Activated naive CD4-positive, alpha-beta T cell treated with anti-CD3 and anti-CD28 coated beads for 36 hours (primary cell): ENCODE measurements around the gene ATP1A3. TPM values are rescaled to one million over a fixed set of nuclear protein-coding genes. Genes with fewer than 3 reads are reported as not detected.
"Not testable (repeated sequence)": the region's sequence is repeated elsewhere in the genome, so short reads cannot be mapped to it uniquely, and the experiment has no call there.

Experiments used
- CTCF ChIA-PET: fragments of 350-600 bp; sonication (Branson Sonifier 250); formaldehyde crosslinking; loops from one replicate; lab custom pipeline; 2021; ENCODE audit warnings: antibody characterized with exemption; lab: Charles Lee
- DNase-seq: peaks from one replicate; pipeline ENCODE4 v3.0.0-alpha.2; 2020
- H3K27ac Mint-ChIP-seq: one replicate; pipeline ENCODE4 v1.8.0; 2021; ENCODE audit warnings: mild to moderate bottlenecking, mixed read lengths
- H3K27me3 Mint-ChIP-seq: one replicate; pipeline ENCODE4 v1.8.0; 2021; ENCODE audit warnings: low read depth, mixed read lengths
- H3K36me3 Mint-ChIP-seq: one replicate; pipeline ENCODE4 v1.8.0; 2021; ENCODE audit warnings: low read depth, mixed read lengths
- H3K4me1 Mint-ChIP-seq: one replicate; pipeline ENCODE4 v1.8.0; 2021; ENCODE audit warnings: low read depth, mixed read lengths
- H3K4me3 Mint-ChIP-seq: one replicate; pipeline ENCODE4 v1.8.0; 2021; ENCODE audit warnings: mild to moderate bottlenecking, moderate library complexity, mixed read lengths
- H3K9me3 Mint-ChIP-seq: one replicate; pipeline ENCODE4 v1.8.0; 2021; ENCODE audit warnings: mixed read lengths
- intact Hi-C: fragments of 100-400 bp; cut with micrococcal nuclease; formaldehyde crosslinking; loops from one replicate; pipeline ENCODE4 v1.15.1; 2023
- total RNA-seq, 2 experiments: library from RNA; stranded (reverse); gene quantifications; one replicate each; pipeline ENCODE4 v1.2.3, GENCODE V29; 2021

Gene ATP1A3
- total RNA-seq, 2 experiments from 2014 or later: 1.1 to 1.5 TPM

GRCh38 chr19:42028304-42029216, 34.5 kb upstream of the ATP1A3 start:
- no peak overlapping the region for H3K27ac Mint-ChIP-seq
- no peaks in the 10 kb centered on the region for H3K27me3 Mint-ChIP-seq
- H3K9me3 Mint-ChIP-seq: no peaks in the 10 kb centered on the region
- H3K4me3 Mint-ChIP-seq: no peak overlapping the region
- H3K36me3 Mint-ChIP-seq: no peaks in the 10 kb centered on the region
- peak; percentile 49 for DNase-seq
- CTCF ChIA-PET: interaction anchor here (0.6 to 2.7 kb wide), 15 partner anchors 9 to 387 kb away, joined by 3 to 9 read pairs (median 4); no protein-coding TSS in a partner anchor
- no peaks in the 10 kb centered on the region for H3K4me1 Mint-ChIP-seq
- intact Hi-C loops: no loop called here

GRCh38 chr19:42024622-42025111, 30.6 kb upstream of the ATP1A3 start:
- DNase-seq: no peak
- no peaks in the 10 kb centered on the region for H3K9me3 Mint-ChIP-seq
- CTCF ChIA-PET: interaction anchor here (1.2 kb wide), 1 partner anchor 10 kb away, joined by 3 read pairs; no protein-coding TSS in a partner anchor
- no peaks in the 10 kb centered on the region for H3K36me3 Mint-ChIP-seq
- H3K4me3 Mint-ChIP-seq: no peak overlapping the region
- intact Hi-C loops: no loop called here
- H3K27ac Mint-ChIP-seq: no peak overlapping the region
- no peaks in the 10 kb centered on the region for H3K27me3 Mint-ChIP-seq
- no peaks in the 10 kb centered on the region for H3K4me1 Mint-ChIP-seq

- DNase-seq: no peak
- H3K36me3 Mint-ChIP-seq: no peaks in the 10 kb centered on the region
- CTCF ChIA-PET: interaction anchor here (1.2 kb wide), 1 partner anchor 11 kb away, joined by 3 read pairs; no protein-coding TSS in a partner anchor
- H3K27ac Mint-ChIP-seq: no peak overlapping the region
- no peaks in the 10 kb centered on the region for H3K27me3 Mint-ChIP-seq
- H3K4me3 Mint-ChIP-seq: no peak overlapping the region
- no peaks in the 10 kb centered on the region for H3K4me1 Mint-ChIP-seq
- intact Hi-C loops: no loop called here
- H3K9me3 Mint-ChIP-seq: no peaks in the 10 kb centered on the region
These were observed 29.9 kb upstream of the ATP1A3 start for GRCh38 chr19:42023943-42024260.

GRCh38 chr19:42023121-42023942, 29.3 kb upstream of the ATP1A3 start:
- H3K27ac Mint-ChIP-seq: no peak overlapping the region
- DNase-seq: peak; percentile 19
- intact Hi-C loops: no loop called here
- CTCF ChIA-PET: interaction anchor here (1.2 kb wide), 1 partner anchor 12 kb away, joined by 3 read pairs; no protein-coding TSS in a partner anchor
- no peak overlapping the region for H3K4me3 Mint-ChIP-seq
- H3K36me3 Mint-ChIP-seq: no peaks in the 10 kb centered on the region
- no peaks in the 10 kb centered on the region for H3K27me3 Mint-ChIP-seq
- H3K4me1 Mint-ChIP-seq: no peaks in the 10 kb centered on the region
- H3K9me3 Mint-ChIP-seq: no peaks in the 10 kb centered on the region

GRCh38 chr19:42022616-42023015, 28.6 kb upstream of the ATP1A3 start:
- Mint-ChIP-seq H3K4me1 (no peaks in the 10 kb centered on the region), H3K4me3 (no peak overlapping the region), H3K27me3 (no peaks in the 10 kb centered on the region), H3K36me3 (no peaks in the 10 kb centered on the region), H3K27ac (no peak overlapping the region), H3K9me3 (no peaks in the 10 kb centered on the region)
- CTCF ChIA-PET: no interaction called here
- DNase-seq: no peak
- intact Hi-C loops: no loop called here

- H3K9me3 Mint-ChIP-seq: no peaks in the 10 kb centered on the region
- intact Hi-C loops: no loop called here
- CTCF ChIA-PET: interaction anchor here (0.5 kb wide), 1 partner anchor 546 kb away, joined by 6 read pairs; no protein-coding TSS in a partner anchor
- no peaks in the 10 kb centered on the region for H3K36me3 Mint-ChIP-seq
- H3K4me1 Mint-ChIP-seq: no peaks in the 10 kb centered on the region
- no peak for DNase-seq
- no peak overlapping the region for H3K27ac Mint-ChIP-seq
- no peaks in the 10 kb centered on the region for H3K27me3 Mint-ChIP-seq
- H3K4me3 Mint-ChIP-seq: no peak overlapping the region
These were observed 27.2 kb upstream of the ATP1A3 start for GRCh38 chr19:42021185-42021584.

- intact Hi-C loops: no loop called here
- no peak for DNase-seq
- Mint-ChIP-seq H3K27ac (no peak overlapping the region), H3K4me3 (no peak overlapping the region), H3K36me3 (no peaks in the 10 kb centered on the region), H3K4me1 (no peaks in the 10 kb centered on the region), H3K27me3 (no peaks in the 10 kb centered on the region), H3K9me3 (no peaks in the 10 kb centered on the region)
- CTCF ChIA-PET: interaction anchor here (0.6 to 1.0 kb wide), 2 partner anchors 10 to 421 kb away, joined by 3 to 4 read pairs; no protein-coding TSS in a partner anchor
These were observed 24.6 kb upstream of the ATP1A3 start for GRCh38 chr19:42018503-42019193.

GRCh38 chr19:42017040-42017439, 23.0 kb upstream of the ATP1A3 start:
- Mint-ChIP-seq H3K4me1 (no peaks in the 10 kb centered on the region), H3K36me3 (no peaks in the 10 kb centered on the region), H3K9me3 (no peaks in the 10 kb centered on the region), H3K4me3 (no peak overlapping the region), H3K27ac (no peak overlapping the region), H3K27me3 (no peaks in the 10 kb centered on the region)
- intact Hi-C loops: no loop called here
- no peak for DNase-seq
- CTCF ChIA-PET: interaction anchor here (1.0 to 1.2 kb wide), 2 partner anchors 12 to 371 kb away, joined by 3 to 5 read pairs; no protein-coding TSS in a partner anchor

GRCh38 chr19:42012747-42013146, 18.7 kb upstream of the ATP1A3 start:
- CTCF ChIA-PET: interaction anchor here (0.7 to 1.2 kb wide), 2 partner anchors 14 to 372 kb away, joined by 3 to 5 read pairs; no protein-coding TSS in a partner anchor
- H3K4me3 Mint-ChIP-seq, H3K9me3 Mint-ChIP-seq, H3K27ac Mint-ChIP-seq, intact Hi-C loops, H3K27me3 Mint-ChIP-seq, DNase-seq, H3K4me1 Mint-ChIP-seq, H3K36me3 Mint-ChIP-seq: not testable (repeated sequence)

- intact Hi-C loops: no loop called here
- Mint-ChIP-seq H3K27me3 (no peaks in the 10 kb centered on the region), H3K9me3 (no peaks in the 10 kb centered on the region), H3K4me1 (peaks cover 4% of the 10 kb centered on the region), H3K4me3 (no peak overlapping the region), H3K27ac (no peak overlapping the region), H3K36me3 (no peaks in the 10 kb centered on the region)
- CTCF ChIA-PET: interaction anchor here (0.7 to 0.9 kb wide), 2 partner anchors 18 to 51 kb away, joined by 3 to 4 read pairs; partner anchors contain the start of gene RABAC1
- no peak for DNase-seq
These were observed 16.5 kb upstream of the ATP1A3 start for GRCh38 chr19:42010245-42011126.

- intact Hi-C loops: no loop called here
- H3K4me1 Mint-ChIP-seq: peaks cover 4% of the 10 kb centered on the region
- H3K36me3 Mint-ChIP-seq: no peaks in the 10 kb centered on the region
- DNase-seq: no peak
- no peak overlapping the region for H3K27ac Mint-ChIP-seq
- H3K4me3 Mint-ChIP-seq: no peak overlapping the region
- H3K9me3 Mint-ChIP-seq: no peaks in the 10 kb centered on the region
- CTCF ChIA-PET: no interaction called here
- H3K27me3 Mint-ChIP-seq: peaks cover 9% of the 10 kb centered on the region
These were observed 12.5 kb upstream of the ATP1A3 start for GRCh38 chr19:42006569-42006968.
